ENCODE data around the gene ATF6B. TPM values are rescaled to one million over a fixed set of nuclear protein-coding genes. Genes with fewer than 3 reads are reported as not detected.
A peak's percentile ranks its signal among the peaks of the same experiment; 100 is the strongest.

ATF6B gene
- total and polyA plus RNA-seq, 2 of the 13 experiments (the other 11 are each of a cell fraction or from before 2014, with no cell fraction given), result 18.1 to 44.0 TPM

- TF ChIP-seq TERF1 (CRISPR knock-in tag; IDR thresholded peaks at IDR 0.05), result no peak
- no peak for TF ChIP-seq ZNF678 (CRISPR knock-in tag; IDR thresholded peaks at IDR 0.05)
- TF ChIP-seq LCORL (IDR thresholded peaks at IDR 0.05), result no peak
- TF ChIP-seq LCORL (CRISPR knock-in tag; IDR thresholded peaks at IDR 0.05), result no peak
- no peak for TF ChIP-seq ZBTB26 (CRISPR knock-in tag; IDR thresholded peaks at IDR 0.05; ENCODE audit: borderline replicate concordance)
- peak; percentile 39 for TF ChIP-seq CTCF (CRISPR knock-in tag; IDR thresholded peaks at IDR 0.05)
- no peak for TF ChIP-seq ZNF362 (CRISPR knock-in tag; IDR thresholded peaks at IDR 0.05; ENCODE audit: borderline replicate concordance)
- peak; percentile 61; the same call in 1 of the 2 replicates for TF ChIP-seq FUBP1 (CRISPR knock-in tag; IDR thresholded peaks at IDR 0.05; ENCODE audit: borderline replicate concordance)
- TF ChIP-seq DZIP1 (CRISPR knock-in tag; IDR thresholded peaks at IDR 0.05), result 0 out of 2 replicates have a peak, but pooled peaks have one; percentile 26
- TF ChIP-seq TP53 (CRISPR knock-in tag; conservative IDR thresholded peaks at IDR 0.05), result no peak
- 0 out of 2 replicates have a peak, but pooled peaks have one; percentile 70 for TF ChIP-seq ZNF276 (CRISPR knock-in tag; IDR thresholded peaks at IDR 0.05; ENCODE audit: low read depth)
- 0 out of 2 replicates have a peak, but pooled peaks have one; percentile 10 for TF ChIP-seq RXRA (CRISPR knock-in tag; IDR thresholded peaks at IDR 0.05)
Measured at GRCh38 chr6:32096394-32097258, 31.4 kb downstream of the ATF6B start (continued).

All from HepG2 (cell line).